HG02642 (cell line): Measurements from ENCODE around the gene PGGT1B.
A peak's percentile ranks its signal among the peaks of the same experiment; 100 is the strongest.

Experiments used
- ATAC-seq: cut with Tn5 transposase; IDR thresholded peaks from one replicate; pipeline ENCODE4 v1.9.1; 2021; ENCODE audit warnings: mild to moderate bottlenecking; ENCODE audit not compliant: unreplicated experiment, poor library complexity

PGGT1B gene

GRCh38 chr5:115186794-115187193 is 75.9 kb downstream of the PGGT1B start:
- no peak for ATAC-seq

- no peak for ATAC-seq
Measured at GRCh38 chr5:115184770-115185169, 77.9 kb downstream of the PGGT1B start.

DNA sequence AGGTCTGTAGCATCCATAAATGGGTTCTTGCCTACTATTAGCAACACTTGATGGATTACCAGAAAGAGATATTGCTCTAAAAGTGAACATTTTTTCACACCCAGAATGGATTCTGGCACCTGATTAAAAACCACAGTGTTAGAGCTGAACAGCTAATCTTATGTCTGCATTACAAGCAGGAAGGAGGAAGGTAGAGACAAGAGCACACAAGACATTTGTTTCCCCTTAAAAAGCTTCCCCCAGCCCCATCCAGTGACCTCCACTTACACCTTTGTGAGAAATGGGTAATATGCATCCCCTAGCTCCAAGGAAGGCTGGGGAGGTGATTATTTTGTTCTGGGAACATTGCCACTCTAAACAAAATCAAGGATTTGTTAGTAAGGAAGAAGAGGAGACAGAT is 80.9 kb downstream of the PGGT1B start:
- no peak for ATAC-seq

GRCh38 chr5:115180165-115180709 is 82.4 kb downstream of the PGGT1B start:
- peak; percentile 72 for ATAC-seq

DNA sequence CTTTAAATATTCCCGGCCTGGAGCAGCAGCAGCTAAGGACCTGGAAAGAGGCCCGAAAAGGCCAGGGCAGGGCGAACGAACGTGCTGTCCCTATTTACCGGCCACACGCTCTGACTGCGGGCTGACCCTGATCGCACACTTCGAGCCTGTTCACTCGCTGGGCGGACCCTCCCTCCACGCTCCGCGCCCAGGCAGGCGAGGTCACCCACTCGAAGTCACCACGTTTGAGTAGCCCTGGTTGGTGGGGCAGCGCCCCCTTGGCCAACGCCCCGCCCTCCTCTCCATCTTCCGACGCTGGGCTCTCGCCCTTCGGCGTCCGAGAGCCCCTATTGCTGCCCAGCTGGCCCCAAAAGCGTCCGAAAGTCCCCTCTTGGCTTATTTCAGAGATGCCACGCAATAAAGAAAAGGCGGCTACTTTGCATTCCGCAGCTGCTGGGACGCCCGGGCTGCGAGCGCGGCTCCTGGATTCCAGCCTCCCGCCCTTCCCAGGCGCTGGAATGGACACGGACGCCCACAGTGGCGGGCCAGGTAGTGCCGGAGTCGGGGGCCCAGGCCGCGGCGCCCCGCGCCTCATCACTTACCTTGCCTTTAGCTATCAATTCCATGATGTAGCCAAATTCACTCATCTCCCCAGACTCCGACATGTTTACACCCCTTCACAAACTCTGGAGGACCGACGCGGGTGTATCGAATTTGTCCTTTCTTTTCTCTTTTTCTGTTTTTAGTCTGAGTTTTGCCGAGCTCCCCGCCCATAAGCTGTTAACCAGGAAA is 83.1 kb downstream of the PGGT1B start:
- ATAC-seq, result peak; percentile 43

DNA sequence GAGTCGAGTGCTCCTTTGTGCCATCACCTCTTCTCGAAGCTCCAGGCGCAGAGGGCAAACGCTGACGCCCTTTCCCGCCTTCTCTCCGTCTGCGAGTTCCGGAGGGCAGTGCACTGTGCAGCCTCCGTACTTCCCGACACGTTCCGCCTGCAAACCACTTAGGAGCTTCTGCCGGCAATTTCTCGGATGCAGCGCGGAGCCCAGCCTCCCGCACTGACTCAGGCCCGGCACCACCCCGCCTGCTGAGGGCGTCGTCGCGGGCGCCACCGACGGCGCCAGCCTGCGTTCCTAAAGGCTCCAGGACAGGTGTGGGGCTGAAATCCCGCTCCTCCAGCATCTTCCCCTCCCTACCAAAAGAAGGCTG is 83.7 kb downstream of the PGGT1B start:
- no peak for ATAC-seq

GRCh38 chr5:115170929-115171510 is 91.7 kb downstream of the PGGT1B start:
- no peak for ATAC-seq

- peak; percentile 60 for ATAC-seq
Measured at GRCh38 chr5:115170134-115170928, 92.3 kb downstream of the PGGT1B start.

DNA sequence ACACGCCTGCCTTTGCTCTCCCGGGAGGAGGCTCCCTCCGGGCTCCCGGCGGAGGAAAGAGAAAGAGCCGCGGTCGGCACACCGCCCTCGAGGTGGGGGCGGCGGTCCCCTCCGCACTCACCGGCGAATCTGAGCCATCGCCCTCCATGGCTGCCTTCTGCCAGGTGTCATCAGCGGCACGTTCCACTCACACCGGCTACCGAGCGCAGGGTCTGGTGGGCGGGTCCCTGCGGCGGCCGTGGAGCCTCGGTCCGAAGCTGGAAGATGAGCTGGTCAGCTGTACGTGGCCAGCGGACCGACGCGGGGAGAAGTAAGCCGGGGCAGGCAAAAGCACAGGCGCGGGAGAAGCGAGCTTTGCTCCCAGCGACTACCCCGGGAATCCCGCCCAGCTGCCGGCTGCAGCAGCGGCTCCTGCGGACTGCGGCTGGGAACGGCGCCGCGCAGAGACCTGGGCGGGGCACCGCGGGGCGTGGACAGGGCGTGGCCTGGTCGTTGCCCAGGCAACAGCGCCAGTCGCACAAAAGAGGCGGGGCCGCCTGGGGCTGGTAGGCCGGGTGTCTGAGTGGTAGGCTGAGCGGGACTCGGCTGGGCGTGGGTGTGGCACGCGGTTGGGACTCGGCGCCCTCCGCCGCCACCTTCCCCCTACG is 93.1 kb downstream of the PGGT1B start, which contains the start of gene TRIM36:
TRIM36 (minus strand) TSS at position 422 of the 647 bp plus-strand sequence; CDS start at position 148, 274 bp downstream.
- ATAC-seq, result peak; percentile 99

DNA sequence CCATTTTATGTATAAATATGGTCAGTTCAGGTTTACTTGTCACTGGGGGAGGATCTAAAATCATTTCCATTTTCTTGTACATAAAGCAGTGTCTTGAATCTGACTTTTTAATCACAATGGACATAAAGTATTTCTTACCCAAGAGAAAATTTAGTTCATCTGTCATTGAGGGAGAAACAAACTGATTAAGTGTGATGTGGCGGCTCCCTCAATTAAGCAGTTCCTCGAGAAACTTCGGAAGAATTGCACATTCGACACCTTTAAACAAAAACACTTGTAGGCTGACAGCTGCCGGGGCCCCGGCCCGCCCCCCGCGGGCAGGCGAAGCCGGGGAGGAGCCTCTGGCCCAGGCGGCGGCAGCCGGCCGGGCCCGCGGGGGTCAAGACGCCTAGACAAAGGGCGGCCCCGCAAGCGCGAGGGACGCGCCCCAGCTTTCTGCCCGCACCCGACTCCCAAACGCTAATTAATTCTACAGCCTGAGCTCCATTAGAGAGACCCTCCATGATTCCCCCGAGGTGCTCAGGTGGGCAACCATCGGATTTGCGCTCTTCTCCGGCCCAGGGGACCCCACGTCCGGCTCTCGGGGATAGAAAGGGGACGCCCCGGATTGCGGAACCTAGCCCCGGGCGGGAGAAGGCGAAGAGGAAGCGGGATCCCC is 93.7 kb downstream of the PGGT1B start:
- ATAC-seq, result no peak

DNA sequence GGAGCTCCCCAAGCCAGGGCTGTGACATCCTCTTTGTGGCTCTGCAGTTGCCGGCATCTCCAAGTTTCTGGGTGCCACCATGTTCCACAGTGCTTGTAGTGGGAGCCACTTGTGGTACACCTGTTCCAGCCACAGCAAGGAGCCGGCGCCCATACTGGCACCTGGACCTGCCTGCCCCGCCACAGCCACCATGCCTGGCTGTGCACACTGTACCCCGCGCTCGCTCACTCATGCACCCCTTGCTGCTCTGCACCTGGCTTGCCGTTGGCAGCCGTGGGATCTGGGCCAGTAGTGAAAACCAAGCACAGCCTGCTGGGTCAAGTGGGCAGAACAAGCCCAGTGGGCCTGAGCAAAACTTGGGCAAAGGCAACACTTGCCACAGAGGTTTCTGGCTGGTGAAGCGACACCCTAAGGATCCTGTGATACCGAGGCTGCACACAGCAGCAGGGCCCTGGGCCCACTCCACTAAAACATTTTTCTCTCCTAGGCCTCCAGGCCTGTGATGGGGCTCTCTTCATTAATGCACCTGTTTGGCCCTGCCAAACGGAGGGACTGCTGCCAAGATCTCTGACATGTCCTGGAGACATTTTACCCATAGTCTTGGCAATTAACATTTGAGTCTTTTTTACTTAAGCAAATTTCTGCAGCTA is 95.8 kb downstream of the PGGT1B start:
- no peak for ATAC-seq

GRCh38 chr5:115165790-115166189 is 96.9 kb downstream of the PGGT1B start:
- no peak for ATAC-seq

GRCh38 chr5:115160975-115161475 is 101.7 kb downstream of the PGGT1B start:
- no peak for ATAC-seq
